Chondrocyte (in vitro differentiated cells): ENCODE measurements around the gene NECTIN1. TPM values are rescaled to one million over a fixed set of nuclear protein-coding genes. Genes with fewer than 3 reads are reported as not detected.

ENCODE experiments used
- DNase-seq: peaks from one replicate; pipeline ENCODE4 v3.0.0; 2021; ENCODE audit warnings: mixed read lengths, low spot score
- H3K27ac Mint-ChIP-seq: one replicate; pipeline ENCODE4 v1.8.0; 2021; ENCODE audit warnings: mild to moderate bottlenecking, moderate library complexity, mixed read lengths; ENCODE audit not compliant: unreplicated experiment
- H3K27me3 Mint-ChIP-seq: 2 replicates; pipeline ENCODE4 v1.8.0; 2021; ENCODE audit warnings: low read depth, mixed read lengths
- H3K36me3 Mint-ChIP-seq: 2 replicates; pipeline ENCODE4 v1.8.0; 2021; ENCODE audit warnings: low read depth, mixed read lengths
- H3K4me1 Mint-ChIP-seq: 2 replicates; pipeline ENCODE4 v1.8.0; 2021; ENCODE audit warnings: low read depth, mild to moderate bottlenecking, mixed read lengths
- H3K4me3 Mint-ChIP-seq: one replicate; pipeline ENCODE4 v1.8.0; 2021; ENCODE audit warnings: mild to moderate bottlenecking, moderate library complexity, mixed read lengths; ENCODE audit not compliant: unreplicated experiment
- H3K9me3 Mint-ChIP-seq: 2 replicates; pipeline ENCODE4 v1.8.0; 2021; ENCODE audit warnings: low read depth, mixed read lengths
- total RNA-seq: library from RNA; stranded (reverse); gene quantifications from 3 replicates; pipeline ENCODE4 v1.2.1, GENCODE V29; 2021
- TF ChIP-seq, protein P1 (sequence below): fragments of 200-600 bp; sonication (generic); IDR thresholded peaks from 2 replicates; pipeline ENCODE4 v1.5.0; 2021; ENCODE audit warnings: antibody characterized with exemption, mild to moderate bottlenecking, moderate library complexity

The NECTIN1 gene
- total RNA-seq, 1 donor from 2014 or later = 9.1 TPM

DNA sequence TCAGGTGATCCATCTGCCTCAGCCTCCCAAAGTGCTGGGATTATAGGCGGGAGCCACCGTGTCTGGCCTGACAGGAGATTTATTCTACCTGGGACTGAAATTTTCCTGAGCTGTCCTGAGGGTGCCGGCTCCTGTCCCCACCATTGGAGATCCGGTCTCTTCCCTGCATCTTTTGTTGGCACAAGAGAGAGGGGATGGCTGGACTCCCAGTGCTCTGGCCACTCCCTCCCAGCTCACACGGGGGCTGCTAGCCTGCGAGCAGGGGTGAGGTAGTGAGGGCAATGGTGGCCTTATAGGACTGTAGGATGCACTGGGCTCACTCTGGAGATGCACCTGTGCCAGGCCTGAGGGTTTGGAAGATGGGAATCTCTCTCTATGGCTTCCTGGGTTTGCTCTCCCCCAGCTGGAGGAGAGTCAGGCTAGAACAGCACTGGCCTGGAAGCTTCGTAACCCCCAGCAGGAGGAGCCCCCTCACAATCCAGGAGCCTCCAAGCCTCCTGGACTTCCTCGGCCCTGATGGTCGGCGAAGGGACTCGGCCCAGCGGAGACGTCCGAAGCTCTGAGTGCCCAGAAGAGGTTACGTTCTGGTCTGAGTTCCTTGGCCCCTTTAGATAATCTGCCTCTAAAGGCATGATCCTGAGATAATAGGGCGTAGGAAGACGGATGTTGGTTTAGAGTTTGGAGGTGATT, 106.4 kb downstream of the NECTIN1 start:
- no peak for DNase-seq
- no peaks in the 10 kb centered on the region for H3K36me3 Mint-ChIP-seq
- peaks cover 8% of the 10 kb centered on the region for H3K27me3 Mint-ChIP-seq
- no peak overlapping the region for H3K27ac Mint-ChIP-seq
- H3K4me1 Mint-ChIP-seq = peaks cover 16% of the 10 kb centered on the region
- H3K9me3 Mint-ChIP-seq = no peaks in the 10 kb centered on the region
- TF ChIP-seq, protein P1, sequence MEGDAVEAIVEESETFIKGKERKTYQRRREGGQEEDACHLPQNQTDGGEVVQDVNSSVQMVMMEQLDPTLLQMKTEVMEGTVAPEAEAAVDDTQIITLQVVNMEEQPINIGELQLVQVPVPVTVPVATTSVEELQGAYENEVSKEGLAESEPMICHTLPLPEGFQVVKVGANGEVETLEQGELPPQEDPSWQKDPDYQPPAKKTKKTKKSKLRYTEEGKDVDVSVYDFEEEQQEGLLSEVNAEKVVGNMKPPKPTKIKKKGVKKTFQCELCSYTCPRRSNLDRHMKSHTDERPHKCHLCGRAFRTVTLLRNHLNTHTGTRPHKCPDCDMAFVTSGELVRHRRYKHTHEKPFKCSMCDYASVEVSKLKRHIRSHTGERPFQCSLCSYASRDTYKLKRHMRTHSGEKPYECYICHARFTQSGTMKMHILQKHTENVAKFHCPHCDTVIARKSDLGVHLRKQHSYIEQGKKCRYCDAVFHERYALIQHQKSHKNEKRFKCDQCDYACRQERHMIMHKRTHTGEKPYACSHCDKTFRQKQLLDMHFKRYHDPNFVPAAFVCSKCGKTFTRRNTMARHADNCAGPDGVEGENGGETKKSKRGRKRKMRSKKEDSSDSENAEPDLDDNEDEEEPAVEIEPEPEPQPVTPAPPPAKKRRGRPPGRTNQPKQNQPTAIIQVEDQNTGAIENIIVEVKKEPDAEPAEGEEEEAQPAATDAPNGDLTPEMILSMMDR = no peak
- H3K4me3 Mint-ChIP-seq = no peak overlapping the region

DNA sequence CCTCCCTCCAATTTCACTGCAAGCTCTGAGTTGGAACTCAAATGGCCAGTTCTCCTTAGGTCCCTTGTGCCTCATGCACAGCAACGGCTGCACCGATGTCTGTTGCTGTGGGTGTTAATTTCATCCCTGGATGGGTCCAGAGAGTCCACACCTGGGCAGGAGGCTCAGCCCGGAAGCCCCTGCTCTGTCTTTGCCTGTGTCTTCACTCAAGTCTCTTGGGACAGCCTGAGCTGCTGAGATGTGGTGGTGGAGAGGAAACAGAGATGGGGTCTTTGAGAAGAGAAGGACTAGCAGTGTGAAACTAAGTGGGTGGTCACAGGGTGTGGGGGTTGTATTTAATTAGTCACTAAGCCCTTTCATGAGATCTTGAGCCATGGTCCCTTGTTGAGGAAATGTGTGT, 109.3 kb downstream of the NECTIN1 start:
- no peaks in the 10 kb centered on the region for H3K9me3 Mint-ChIP-seq
- H3K27ac Mint-ChIP-seq = no peak overlapping the region
- peaks cover 4% of the 10 kb centered on the region for H3K27me3 Mint-ChIP-seq
- H3K36me3 Mint-ChIP-seq = no peaks in the 10 kb centered on the region
- peaks cover 17% of the 10 kb centered on the region for H3K4me1 Mint-ChIP-seq
- TF ChIP-seq, protein P1 = no peak
- no peak for DNase-seq
- no peak overlapping the region for H3K4me3 Mint-ChIP-seq

DNA sequence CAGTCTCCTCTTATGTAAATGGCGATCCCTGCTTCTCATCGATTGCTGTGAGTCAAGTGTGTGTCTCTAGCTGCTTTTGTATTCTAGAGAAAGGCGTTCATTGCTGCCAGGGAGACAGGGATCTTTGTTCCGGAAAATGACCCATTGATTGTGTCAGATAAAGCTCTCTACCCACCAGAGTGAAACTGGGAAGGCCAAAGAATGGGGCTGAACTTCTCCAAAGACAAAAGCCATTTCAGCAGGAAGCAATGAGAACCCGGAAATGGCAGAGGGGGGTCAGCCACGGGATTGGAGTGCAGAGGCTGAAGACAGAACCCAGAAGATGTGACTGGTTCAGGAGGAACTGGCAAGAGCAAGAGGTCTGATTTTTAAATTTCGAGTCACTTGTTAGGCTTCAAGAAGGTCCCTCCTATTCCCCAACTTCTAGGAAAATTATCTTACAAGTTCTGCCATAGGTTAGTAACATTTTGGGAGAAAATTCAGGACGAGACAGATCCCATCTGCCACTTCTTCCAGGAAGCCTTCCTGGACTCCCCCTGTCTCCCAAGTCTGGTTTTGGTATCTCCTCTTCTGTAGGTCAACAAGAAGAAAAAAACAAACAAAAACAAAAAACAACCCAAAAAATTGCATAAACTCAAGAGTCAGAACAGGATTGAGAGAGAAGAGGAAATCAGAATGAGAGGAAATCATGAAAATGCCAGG, 110.6 kb downstream of the NECTIN1 start:
- TF ChIP-seq, protein P1 = no peak
- Mint-ChIP-seq H3K4me3 (no peak overlapping the region), H3K27me3 (peaks cover 4% of the 10 kb centered on the region), H3K9me3 (no peaks in the 10 kb centered on the region), H3K36me3 (no peaks in the 10 kb centered on the region), H3K4me1 (peaks cover 17% of the 10 kb centered on the region), H3K27ac (no peak overlapping the region)
- DNase-seq = no peak

DNA sequence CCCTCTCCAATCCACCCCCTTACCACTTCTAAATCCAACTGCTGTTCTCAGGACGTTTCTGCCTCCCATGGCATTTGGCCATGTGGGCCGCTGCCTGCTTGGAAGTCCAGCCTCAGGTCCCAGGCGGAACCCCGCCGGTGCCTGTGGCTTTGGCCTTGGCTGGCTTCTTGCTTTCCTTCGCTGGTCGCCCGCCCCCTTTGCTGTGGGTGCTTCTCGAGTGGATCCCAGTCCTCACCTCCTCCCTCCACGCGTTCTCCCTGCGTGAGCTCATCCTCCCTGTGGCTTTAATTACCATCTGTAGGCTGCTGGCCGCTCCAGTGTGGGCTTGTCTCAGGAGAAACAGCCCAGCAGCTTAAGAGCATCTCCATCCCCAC, 111.7 kb downstream of the NECTIN1 start:
- peaks cover 17% of the 10 kb centered on the region for H3K4me1 Mint-ChIP-seq
- DNase-seq = no peak
- TF ChIP-seq, protein P1 = no peak
- no peaks in the 10 kb centered on the region for H3K9me3 Mint-ChIP-seq
- H3K27me3 Mint-ChIP-seq = peaks cover 4% of the 10 kb centered on the region
- H3K27ac Mint-ChIP-seq = no peak overlapping the region
- H3K36me3 Mint-ChIP-seq = peaks cover 3% of the 10 kb centered on the region
- H3K4me3 Mint-ChIP-seq = no peak overlapping the region

DNA sequence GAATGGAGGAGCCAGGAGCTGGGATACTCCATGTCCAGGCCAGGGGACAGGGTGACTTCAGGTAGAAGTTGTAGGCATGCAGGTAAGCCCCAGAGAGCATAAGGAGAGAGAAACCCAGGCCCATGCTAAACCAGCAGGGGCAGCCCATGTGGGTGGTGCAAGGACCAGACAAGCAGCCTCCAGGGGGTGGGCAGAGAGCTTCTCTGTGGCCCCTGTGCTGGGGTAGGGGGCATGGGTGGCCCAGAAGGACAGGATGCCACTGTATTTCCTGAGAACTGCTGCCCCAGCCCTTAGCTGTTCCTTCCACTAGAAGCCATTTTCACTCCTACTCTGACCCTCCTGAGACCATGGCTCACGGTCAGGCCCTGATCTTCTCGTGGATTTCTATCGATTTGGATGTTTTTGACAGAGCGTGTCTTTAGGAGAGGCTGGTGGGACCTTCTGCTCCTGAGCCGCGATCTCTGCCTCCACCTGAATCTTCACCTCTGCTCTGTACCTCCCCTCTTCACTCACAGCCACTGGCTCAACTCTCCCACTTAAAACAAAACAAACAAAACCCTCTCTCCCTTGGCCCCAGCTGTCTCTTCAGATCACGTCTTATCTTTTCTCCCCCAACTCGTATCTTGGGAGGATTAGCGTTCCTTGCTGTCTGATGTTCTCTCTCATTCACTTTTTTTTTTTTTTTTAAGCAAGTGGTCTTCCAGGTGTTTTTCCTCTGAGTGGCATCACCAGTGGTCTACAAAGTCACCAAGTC, 112.2 kb downstream of the NECTIN1 start:
- TF ChIP-seq, protein P1 = no peak
- Mint-ChIP-seq H3K27ac (no peak overlapping the region), H3K9me3 (no peaks in the 10 kb centered on the region), H3K4me3 (no peak overlapping the region), H3K4me1 (peaks cover 17% of the 10 kb centered on the region), H3K27me3 (peaks cover 4% of the 10 kb centered on the region), H3K36me3 (peaks cover 3% of the 10 kb centered on the region)
- DNase-seq = no peak
